HEK293 (cell line): Measurements from ENCODE around the gene NFIC.

Experiments used
- CTCF ChIA-PET: fragments of 350-600 bp; formaldehyde crosslinking; extraction: SDS; loops from one replicate; lab custom pipeline; 2021; ENCODE audit warnings: antibody characterized with exemption; lab: Yijun Ruan, JAX
- POLR2A ChIA-PET: fragments of 300-600 bp; formaldehyde crosslinking; extraction: SDS; loops from one replicate; lab custom pipeline; 2020; ENCODE audit warnings: antibody characterized with exemption, inconsistent platforms; lab: Yijun Ruan, JAX
- H3K27ac ChIP-seq: fragments of 200-500 bp; sonication (Bioruptor generic); 2 replicates; pipeline ENCODE4 v1.5.1; 2014; ENCODE audit warnings: low read depth, low read length, control low read depth, inconsistent platforms; ENCODE audit errors: extremely low read depth
- H3K36me3 ChIP-seq, 2 experiments: fragments of 200-500 bp in 1 of 2; sonication (Bioruptor generic) in 1 of 2; 1 replicate in 1 of 2; 2 replicates in 1 of 2; pipeline ENCODE4 v1.5.1; 2014 to 2017; ENCODE audit warnings: inconsistent platforms in 2 of 2, low read length in 2 of 2; ENCODE audit not compliant: control insufficient read depth in 2 of 2, insufficient read depth in 1 of 2
- H3K4me1 ChIP-seq: fragments of 200-500 bp; sonication (Bioruptor generic); 2 replicates; pipeline ENCODE4 v1.5.1; 2014; ENCODE audit warnings: mild to moderate bottlenecking, low read length, inconsistent platforms; ENCODE audit not compliant: control insufficient read depth, insufficient read depth
- H3K4me3 ChIP-seq: 2 replicates; pipeline ENCODE4 v1.5.1; 2011; ENCODE audit warnings: low read depth, mild to moderate bottlenecking, control low read depth, low read length, moderate library complexity
- H3K9me3 ChIP-seq: fragments of 200-500 bp; sonication (Bioruptor generic); 2 replicates; pipeline ENCODE4 v1.5.1; 2014; ENCODE audit warnings: low read depth, low read length, inconsistent platforms; ENCODE audit not compliant: control insufficient read depth, insufficient read depth
- REPIN1 ChIP-seq: fragments of 450-650 bp; formaldehyde crosslinking; IDR thresholded peaks from 2 replicates; pipeline ENCODE4 v1.5.1; 2017; ENCODE audit warnings: missing biosample characterization, missing genetic modification characterization, low read depth
- SCRT1 ChIP-seq: fragments of 450-650 bp; formaldehyde crosslinking; IDR thresholded peaks from 2 replicates; pipeline ENCODE4 v1.5.1; 2016; ENCODE audit warnings: missing biosample characterization, missing genetic modification characterization, borderline replicate concordance
- SCRT2 ChIP-seq: fragments of 450-650 bp; formaldehyde crosslinking; IDR thresholded peaks from 2 replicates; pipeline ENCODE4 v1.5.1; 2016; ENCODE audit warnings: missing biosample characterization, missing genetic modification characterization
- TCF7L2 ChIP-seq: IDR thresholded peaks from 2 replicates; pipeline ENCODE4 v1.6.1; 2011; ENCODE audit warnings: low read depth, mild to moderate bottlenecking, inconsistent platforms, low read length, moderate library complexity, borderline replicate concordance
- ZBTB26 ChIP-seq: fragments of 450-650 bp; formaldehyde crosslinking; optimal IDR thresholded peaks from 2 replicates; pipeline ENCODE3; 2016; ENCODE audit warnings: missing biosample characterization, mild to moderate bottlenecking, missing genetic modification characterization
- ZFP69B ChIP-seq: fragments of 450-650 bp; formaldehyde crosslinking; IDR thresholded peaks from 2 replicates; pipeline ENCODE4 v1.5.1; 2016; ENCODE audit warnings: missing biosample characterization, missing genetic modification characterization
- ZNF140 ChIP-seq: fragments of 450-650 bp; formaldehyde crosslinking; IDR thresholded peaks from 2 replicates; pipeline ENCODE4 v1.5.1; 2016; ENCODE audit warnings: missing biosample characterization, missing genetic modification characterization
- ZNF148 ChIP-seq: fragments of 450-650 bp; formaldehyde crosslinking; IDR thresholded peaks from 2 replicates; pipeline ENCODE4 v1.5.0; 2017; ENCODE audit warnings: missing biosample characterization, missing genetic modification characterization, borderline replicate concordance
- ZNF18 ChIP-seq: fragments of 450-650 bp; formaldehyde crosslinking; IDR thresholded peaks from 2 replicates; pipeline ENCODE4 v1.5.1; 2016; ENCODE audit warnings: missing biosample characterization, missing genetic modification characterization
- ZNF311 ChIP-seq: fragments of 450-650 bp; formaldehyde crosslinking; IDR thresholded peaks from 2 replicates; pipeline ENCODE4 v1.5.1; 2017; ENCODE audit warnings: missing biosample characterization, missing genetic modification characterization, borderline replicate concordance
- ZNF341 ChIP-seq: fragments of 450-650 bp; formaldehyde crosslinking; IDR thresholded peaks from 2 replicates; pipeline ENCODE4; 2016; ENCODE audit warnings: low read depth, missing biosample characterization, missing genetic modification characterization
- ZNF664 ChIP-seq: fragments of 450-650 bp; formaldehyde crosslinking; IDR thresholded peaks from 2 replicates; pipeline ENCODE4 v1.5.1; 2016; ENCODE audit warnings: missing biosample characterization, missing genetic modification characterization
- ZNF768 ChIP-seq: fragments of 450-650 bp; formaldehyde crosslinking; IDR thresholded peaks from 2 replicates; pipeline ENCODE4 v1.5.1; 2018; ENCODE audit warnings: missing biosample characterization, mild to moderate bottlenecking, missing genetic modification characterization
- ZNF777 ChIP-seq: fragments of 450-650 bp; formaldehyde crosslinking; IDR thresholded peaks from 2 replicates; pipeline ENCODE4 v1.5.1; 2017; ENCODE audit warnings: missing biosample characterization, missing genetic modification characterization, borderline replicate concordance
- TF ChIP-seq, protein P1 (sequence below): fragments of 450-650 bp; formaldehyde crosslinking; conservative IDR thresholded peaks from 2 replicates; pipeline ENCODE4 v1.5.1; 2016; ENCODE audit warnings: low read depth, missing biosample characterization, missing genetic modification characterization

Gene NFIC

DNA sequence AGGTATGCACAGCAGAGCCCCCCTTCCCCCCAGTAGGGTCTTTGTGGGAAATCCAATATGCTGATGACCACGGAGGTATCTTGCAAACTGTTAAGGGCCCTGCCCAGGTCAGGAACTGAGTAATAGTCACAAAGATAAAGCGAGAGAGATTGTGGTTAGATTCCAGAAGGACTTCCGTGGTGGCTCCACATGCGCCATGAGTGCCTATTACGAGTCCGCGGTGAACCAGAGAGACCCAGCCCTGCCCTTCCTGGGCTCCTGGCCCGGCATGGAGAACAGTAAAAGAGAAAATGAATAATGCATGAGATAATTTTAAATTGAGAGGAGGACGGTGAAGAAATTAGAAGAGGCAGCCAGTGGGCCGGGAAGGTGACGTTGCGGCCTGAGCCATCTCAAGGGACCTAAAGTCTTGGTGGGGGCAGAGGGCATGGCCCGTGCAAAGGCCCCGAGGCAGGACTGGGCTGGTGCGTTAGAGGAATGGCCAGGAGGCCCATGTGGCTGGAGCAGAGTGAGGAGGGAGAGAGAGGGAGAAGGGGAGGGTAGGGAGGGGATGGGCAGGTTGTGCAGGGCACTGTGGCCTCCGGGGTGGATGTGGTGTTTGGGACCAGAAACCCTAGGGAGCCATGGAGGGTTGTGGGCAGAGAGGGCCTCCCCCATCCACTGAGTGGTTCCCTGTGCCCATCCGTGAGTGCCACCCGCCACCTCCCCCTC is 46.6 kb upstream of the NFIC start (continued):
- TF ChIP-seq ZNF777 (tag by site-specific recombination) (no peak), ZNF664 (tag by site-specific recombination) (no peak)

DNA sequence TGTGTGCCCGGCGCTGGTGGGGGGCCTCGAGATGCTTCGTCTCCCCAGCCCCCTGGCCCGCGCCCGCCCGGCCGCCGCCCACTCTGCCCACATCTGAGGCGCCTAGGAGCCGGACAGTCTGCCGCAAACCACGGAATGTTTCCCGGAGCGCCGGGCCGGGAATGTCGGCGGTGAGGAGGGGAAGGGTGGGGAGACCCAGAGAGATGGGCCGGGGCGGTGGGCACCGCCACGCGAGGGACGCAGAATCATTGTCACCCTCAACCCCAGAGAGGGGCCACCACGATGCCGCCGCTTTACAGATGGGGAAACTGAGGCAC is 46.1 kb upstream of the NFIC start:
- POLR2A ChIA-PET: no interaction called here

DNA sequence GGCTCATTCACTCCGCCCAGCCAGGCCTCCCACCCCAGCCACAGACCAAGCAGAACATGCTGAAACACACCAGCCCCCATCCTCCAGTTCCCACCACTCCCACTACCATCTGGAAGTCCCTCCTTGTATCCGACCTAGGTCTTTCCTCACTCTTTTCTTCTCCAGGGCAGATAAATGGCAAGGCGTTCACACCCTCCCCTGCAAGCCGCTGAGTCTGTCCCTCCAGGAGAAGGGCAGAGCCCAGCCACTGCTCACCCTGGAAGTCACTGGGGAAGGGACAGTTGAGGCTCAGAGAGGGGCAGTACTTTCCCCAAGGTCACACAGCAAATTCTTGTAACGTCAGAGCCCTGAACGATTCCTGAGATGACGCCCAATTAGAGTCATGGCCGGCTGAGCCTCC is 45.5 kb upstream of the NFIC start:
- Histone ChIP-seq H3K27ac (no peak overlapping the region), H3K4me3 (no peak overlapping the region), H3K4me1 (no peaks in the 10 kb centered on the region), H3K9me3 (no peaks in the 10 kb centered on the region), H3K36me3 (no peaks in the 10 kb centered on the region)
- ChIA-PET POLR2A (interaction anchor here (0.5 kb wide), 1 partner anchor 131 kb away, joined by 3 read pairs; no protein-coding TSS in a partner anchor), CTCF (no interaction called here)
- TF ChIP-seq REPIN1 (tag by site-specific recombination): no peak
- no peak for TF ChIP-seq ZNF140
- peak; percentile 72 for TF ChIP-seq ZNF18 (tag by site-specific recombination)
- TF ChIP-seq ZBTB26 (tag by site-specific recombination): no peak
- TF ChIP-seq, protein P1, sequence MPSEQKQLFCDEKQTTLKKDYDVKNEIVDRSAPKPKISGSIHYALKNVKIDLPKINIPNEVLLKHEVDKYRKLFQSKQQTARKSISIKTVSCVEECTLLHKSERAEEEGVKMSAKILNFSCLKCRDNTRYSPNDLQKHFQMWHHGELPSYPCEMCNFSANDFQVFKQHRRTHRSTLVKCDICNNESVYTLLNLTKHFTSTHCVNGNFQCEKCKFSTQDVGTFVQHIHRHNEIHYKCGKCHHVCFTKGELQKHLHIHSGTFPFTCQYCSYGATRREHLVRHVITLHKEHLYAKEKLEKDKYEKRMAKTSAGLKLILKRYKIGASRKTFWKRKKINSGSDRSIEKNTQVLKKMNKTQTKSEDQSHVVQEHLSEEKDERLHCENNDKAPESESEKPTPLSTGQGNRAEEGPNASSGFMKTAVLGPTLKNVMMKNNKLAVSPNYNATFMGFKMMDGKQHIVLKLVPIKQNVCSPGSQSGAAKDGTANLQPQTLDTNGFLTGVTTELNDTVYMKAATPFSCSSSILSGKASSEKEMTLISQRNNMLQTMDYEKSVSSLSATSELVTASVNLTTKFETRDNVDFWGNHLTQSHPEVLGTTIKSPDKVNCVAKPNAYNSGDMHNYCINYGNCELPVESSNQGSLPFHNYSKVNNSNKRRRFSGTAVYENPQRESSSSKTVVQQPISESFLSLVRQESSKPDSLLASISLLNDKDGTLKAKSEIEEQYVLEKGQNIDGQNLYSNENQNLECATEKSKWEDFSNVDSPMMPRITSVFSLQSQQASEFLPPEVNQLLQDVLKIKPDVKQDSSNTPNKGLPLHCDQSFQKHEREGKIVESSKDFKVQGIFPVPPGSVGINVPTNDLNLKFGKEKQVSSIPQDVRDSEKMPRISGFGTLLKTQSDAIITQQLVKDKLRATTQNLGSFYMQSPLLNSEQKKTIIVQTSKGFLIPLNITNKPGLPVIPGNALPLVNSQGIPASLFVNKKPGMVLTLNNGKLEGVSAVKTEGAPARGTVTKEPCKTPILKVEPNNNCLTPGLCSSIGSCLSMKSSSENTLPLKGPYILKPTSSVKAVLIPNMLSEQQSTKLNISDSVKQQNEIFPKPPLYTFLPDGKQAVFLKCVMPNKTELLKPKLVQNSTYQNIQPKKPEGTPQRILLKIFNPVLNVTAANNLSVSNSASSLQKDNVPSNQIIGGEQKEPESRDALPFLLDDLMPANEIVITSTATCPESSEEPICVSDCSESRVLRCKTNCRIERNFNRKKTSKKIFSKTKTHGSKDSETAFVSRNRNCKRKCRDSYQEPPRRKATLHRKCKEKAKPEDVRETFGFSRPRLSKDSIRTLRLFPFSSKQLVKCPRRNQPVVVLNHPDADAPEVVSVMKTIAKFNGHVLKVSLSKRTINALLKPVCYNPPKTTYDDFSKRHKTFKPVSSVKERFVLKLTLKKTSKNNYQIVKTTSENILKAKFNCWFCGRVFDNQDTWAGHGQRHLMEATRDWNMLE (tag by site-specific recombination): no peak
- TF ChIP-seq SCRT1: no peak
- no peak for TF ChIP-seq ZFP69B (tag by site-specific recombination)
- peak; percentile 88; the same call in 1 of the 2 replicates for TF ChIP-seq ZNF768

More for the DNA sequence above, 46.1 kb upstream of the NFIC start:
- TF ChIP-seq TCF7L2 (no peak), SCRT2 (tag by site-specific recombination) (no peak), ZNF148 (no peak), ZNF341 (tag by site-specific recombination) (no peak), ZNF311 (tag by site-specific recombination) (no peak)
- CTCF ChIA-PET: no interaction called here
- Histone ChIP-seq H3K27ac (no peak overlapping the region), H3K4me3 (no peak overlapping the region), H3K4me1 (no peaks in the 10 kb centered on the region), H3K9me3 (no peaks in the 10 kb centered on the region), H3K36me3 (no peaks in the 10 kb centered on the region)
